HG03135 (cell line): ENCODE data around the gene ZNRF1.
"Not testable (repeated sequence)": the region's sequence is repeated elsewhere in the genome, so short reads cannot be mapped to it uniquely, and the experiment has no call there.

Experiments used
- ATAC-seq: cut with Tn5 transposase; IDR thresholded peaks from one replicate; pipeline ENCODE4 v1.9.1; 2021; ENCODE audit warnings: mild to moderate bottlenecking, moderate library complexity; ENCODE audit not compliant: unreplicated experiment

ZNRF1 gene

GRCh38 chr16:74998481-74999218 lies at the start of gene ZNRF1:
ZNRF1 (plus strand) TSS chr16:74999024; CDS start chr16:74999672, 648 bp downstream.
- ATAC-seq = peak; percentile 50

GRCh38 chr16:74949309-74949708 lies 49.5 kb upstream of the ZNRF1 start:
- ATAC-seq = no peak

- no peak for ATAC-seq
Observed at GRCh38 chr16:74950511-74950910, 48.3 kb upstream of the ZNRF1 start.

GRCh38 chr16:74951206-74951605 lies 47.6 kb upstream of the ZNRF1 start:
- no peak for ATAC-seq

- ATAC-seq = no peak
Observed at GRCh38 chr16:74951681-74952080, 47.1 kb upstream of the ZNRF1 start.

- ATAC-seq = no peak
Observed at GRCh38 chr16:74954763-74955162, 44.1 kb upstream of the ZNRF1 start.

GRCh38 chr16:74973304-74973703 lies 25.5 kb upstream of the ZNRF1 start:
- ATAC-seq = no peak

- ATAC-seq = no peak
Observed at GRCh38 chr16:74975591-74975990, 23.2 kb upstream of the ZNRF1 start.

- ATAC-seq = no peak
Observed at GRCh38 chr16:74982256-74982655, 16.6 kb upstream of the ZNRF1 start.

- ATAC-seq = no peak
Observed at GRCh38 chr16:74984194-74984528, 14.7 kb upstream of the ZNRF1 start.

GRCh38 chr16:74984529-74985296 lies 14.1 kb upstream of the ZNRF1 start, which contains the start of gene WDR59:
WDR59 (minus strand) TSS chr16:74985123; CDS start chr16:74985017, 106 bp downstream.
- peak; percentile 99 for ATAC-seq

- ATAC-seq = no peak
Observed at GRCh38 chr16:74987027-74987681, 11.7 kb upstream of the ZNRF1 start.

- ATAC-seq = not testable (repeated sequence)
Observed at GRCh38 chr16:74989864-74990263, 9.0 kb upstream of the ZNRF1 start.

GRCh38 chr16:74990832-74991231 lies 8.0 kb upstream of the ZNRF1 start:
- ATAC-seq = no peak

GRCh38 chr16:74991268-74991592 lies 7.6 kb upstream of the ZNRF1 start:
- ATAC-seq = no peak

GRCh38 chr16:74991593-74992403 lies 7.0 kb upstream of the ZNRF1 start:
- ATAC-seq = no peak

GRCh38 chr16:74995986-74996385 lies 2.8 kb upstream of the ZNRF1 start:
- ATAC-seq = no peak

GRCh38 chr16:74997042-74997491 lies 1.8 kb upstream of the ZNRF1 start:
- no peak for ATAC-seq

GRCh38 chr16:74999219-74999608 lies 390 bp downstream of the ZNRF1 start:
- ATAC-seq = peak; percentile 19

GRCh38 chr16:74999609-75000480 lies 1.0 kb downstream of the ZNRF1 start:
- ATAC-seq = peak; percentile 43
